Fibroblast of peridontal ligament (primary cell): ENCODE measurements around the gene C21orf91.

ENCODE experiments used
- DNase-seq: peaks from one replicate; pipeline ENCODE4 v3.0.0-alpha.2; 2010; ENCODE audit errors: extremely low read depth

C21orf91 gene

DNA sequence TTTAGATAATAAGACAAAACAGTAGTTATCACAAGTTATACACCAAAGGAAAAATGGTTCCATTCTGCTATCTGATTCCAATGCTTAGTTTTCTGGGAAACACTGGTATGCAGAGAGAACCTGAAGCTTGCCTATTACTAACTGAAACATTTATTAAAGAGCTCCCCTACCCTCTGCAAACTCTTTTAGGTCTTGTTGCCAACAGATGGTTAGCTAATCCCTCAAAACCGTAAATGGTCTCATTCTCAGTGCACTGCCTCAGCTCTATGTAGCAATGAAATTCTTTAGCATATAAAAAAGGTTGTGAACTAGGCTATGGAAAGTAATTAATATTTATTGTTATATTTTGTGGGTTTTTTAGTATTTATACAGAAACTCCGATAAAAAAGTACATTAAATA is 20.4 kb downstream of the C21orf91 start:
- no peak for DNase-seq

DNA sequence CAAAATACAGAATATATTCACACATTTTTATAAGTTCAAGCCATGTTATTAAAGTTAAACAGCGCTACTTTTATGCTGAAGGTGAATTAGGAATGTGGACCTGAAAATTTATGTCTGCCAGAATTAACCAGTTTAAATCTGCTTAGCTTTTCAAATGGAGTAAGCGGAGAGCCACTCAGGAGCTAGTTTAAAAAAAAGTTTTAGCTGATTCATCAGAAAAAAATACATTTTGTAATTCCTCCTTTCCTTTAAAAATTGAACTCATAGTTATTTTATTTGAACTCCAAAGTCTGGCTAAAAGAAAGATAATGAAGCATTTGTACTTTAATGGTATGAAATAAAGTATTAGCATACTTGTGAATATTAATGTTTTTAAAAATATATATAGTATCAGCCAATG is 21.2 kb downstream of the C21orf91 start:
- DNase-seq: no peak

DNA sequence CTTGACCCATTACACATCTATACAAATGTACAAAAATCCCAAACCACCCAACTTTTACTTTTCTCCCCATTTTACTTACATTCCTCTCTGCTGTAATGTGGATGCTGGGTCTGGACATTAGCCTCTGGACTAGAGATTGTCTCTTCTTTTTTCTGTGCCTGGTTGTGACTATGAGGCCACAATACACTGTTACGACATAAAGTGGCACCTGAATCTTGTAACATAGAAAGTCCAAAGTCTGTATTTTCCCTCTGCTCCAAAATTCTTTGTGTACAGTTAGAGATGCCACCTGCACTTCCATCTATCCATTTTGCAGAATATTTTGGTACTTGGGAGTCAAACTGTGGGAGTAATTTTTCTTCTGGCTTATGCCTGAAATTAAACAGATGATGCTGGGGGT is 22.7 kb downstream of the C21orf91 start:
- DNase-seq: no peak

DNA sequence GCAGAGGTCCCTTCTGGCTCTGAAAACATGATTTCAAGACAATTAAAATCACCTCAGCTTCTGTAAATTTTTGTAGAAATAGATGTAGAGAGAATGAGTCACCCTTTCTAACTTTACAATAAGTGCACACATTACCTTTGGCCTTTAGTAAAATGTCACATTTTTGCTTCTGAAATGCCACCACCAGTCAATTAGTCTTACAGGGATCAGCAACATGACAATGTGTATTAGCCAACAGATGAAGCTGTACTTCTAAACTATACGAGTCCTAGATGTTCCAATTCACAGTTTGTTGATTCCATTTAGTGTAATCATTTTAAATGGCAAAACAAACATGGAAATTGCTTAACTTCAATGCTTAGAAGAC is 23.1 kb downstream of the C21orf91 start:
- DNase-seq: no peak

DNA sequence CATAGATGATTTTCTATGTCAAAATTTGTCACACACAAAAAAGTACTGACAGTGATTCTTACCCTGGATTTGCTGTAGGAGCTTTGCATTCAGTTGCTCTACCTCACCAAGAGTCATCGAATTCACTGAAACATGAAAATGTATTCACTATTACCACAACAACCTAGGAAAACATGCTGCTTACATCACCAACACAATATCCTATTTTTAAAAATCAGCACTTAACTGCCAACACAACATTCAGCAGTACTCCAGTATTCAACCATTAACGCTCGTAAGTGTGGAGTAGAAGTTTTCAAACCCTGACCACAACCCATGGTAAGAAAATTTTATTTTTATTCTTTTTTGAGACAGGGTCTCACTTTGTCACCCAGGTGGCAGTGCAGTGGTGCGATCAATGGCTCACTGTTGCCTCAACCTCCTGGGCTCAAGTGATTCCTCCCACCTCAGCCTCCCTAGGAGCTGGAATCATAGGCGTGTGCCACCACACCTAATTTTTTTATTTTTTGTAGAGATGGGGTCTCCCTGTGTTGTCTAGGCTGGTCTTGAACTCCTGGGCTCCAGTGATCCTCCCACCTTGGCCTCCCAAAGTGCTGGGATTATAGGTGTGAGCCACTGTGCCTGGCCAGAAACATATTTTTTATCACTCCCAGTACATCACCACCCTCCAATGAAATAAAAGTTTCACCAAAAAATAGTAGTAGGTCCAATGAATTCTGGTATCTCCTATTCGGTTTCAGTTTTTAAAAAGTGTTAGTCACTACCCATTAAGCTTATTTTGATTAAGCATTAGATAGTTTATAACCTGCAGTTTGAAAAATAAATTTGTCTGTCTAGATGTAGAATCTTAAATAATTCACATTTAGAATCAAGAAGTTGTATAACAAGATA is 23.8 kb downstream of the C21orf91 start:
- no peak for DNase-seq

DNA sequence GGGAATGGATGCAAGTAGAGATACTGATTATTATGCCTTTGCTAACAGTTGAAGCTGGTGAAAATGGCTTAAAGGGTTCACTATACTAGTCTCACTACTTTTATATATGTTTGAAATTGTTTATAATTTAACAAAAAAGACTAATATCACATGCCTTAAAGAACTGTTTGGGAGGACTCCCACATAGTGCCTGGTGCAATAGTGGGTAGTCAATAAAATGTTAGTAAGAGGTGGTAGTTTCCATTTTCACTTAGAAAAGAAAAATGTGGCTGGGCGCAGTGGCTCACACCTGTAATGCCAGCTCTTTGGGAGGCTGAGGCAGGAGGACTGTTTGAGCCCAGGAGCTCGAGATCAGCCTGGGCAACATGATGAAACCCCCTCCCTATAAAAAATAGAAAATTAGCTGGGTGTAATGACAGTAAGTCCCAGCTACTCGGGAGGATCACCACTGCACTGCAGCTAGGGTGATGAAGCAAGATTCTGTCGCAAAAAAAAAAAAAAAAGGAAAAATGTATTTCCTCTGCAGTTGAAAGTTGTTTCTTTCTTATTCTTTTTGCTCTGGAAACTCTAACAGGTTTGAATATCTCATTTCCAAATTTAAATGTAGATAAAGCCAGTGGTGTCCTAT is 24.5 kb downstream of the C21orf91 start:
- DNase-seq: no peak

DNA sequence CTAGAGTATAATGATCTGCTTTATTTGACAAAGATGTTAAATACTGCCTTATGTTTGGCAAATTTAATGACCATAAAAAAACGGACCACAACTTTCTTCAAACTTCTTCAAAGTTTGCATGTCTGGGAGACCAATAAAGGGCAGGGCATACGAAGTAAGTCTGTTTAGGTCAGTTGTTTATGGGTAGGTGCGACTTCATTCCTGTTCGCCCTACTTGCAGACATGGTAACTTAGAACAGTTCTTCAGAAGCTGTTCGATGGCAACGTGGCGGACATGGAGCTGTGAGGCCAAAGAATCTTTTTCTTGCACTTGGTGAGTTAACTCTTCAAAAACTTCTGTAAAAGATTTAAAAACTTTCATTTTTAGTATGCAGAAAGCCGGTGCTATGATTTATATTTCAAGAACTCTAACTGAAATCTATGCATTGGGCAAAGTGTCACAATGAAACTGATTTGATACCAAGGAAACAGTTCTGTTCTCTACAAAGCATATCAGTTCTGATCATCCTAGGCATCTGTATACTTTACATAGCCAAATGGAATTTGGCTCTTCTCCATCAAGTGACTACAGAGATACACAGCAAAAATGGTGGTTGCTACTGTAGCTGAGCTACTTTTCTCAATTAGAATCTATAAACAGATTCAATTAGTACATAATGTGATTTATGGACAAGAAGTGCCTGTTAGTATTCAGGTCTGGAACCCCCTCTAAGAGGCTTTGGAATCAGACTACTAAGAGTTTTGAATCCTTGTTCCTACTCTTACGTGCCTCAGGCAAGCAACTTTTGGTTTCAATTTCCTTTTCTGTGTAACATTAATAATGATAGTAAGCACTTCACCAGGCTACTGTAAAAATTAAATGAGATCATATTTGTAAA is 25.7 kb downstream of the C21orf91 start:
- peak; percentile 80 for DNase-seq

DNA sequence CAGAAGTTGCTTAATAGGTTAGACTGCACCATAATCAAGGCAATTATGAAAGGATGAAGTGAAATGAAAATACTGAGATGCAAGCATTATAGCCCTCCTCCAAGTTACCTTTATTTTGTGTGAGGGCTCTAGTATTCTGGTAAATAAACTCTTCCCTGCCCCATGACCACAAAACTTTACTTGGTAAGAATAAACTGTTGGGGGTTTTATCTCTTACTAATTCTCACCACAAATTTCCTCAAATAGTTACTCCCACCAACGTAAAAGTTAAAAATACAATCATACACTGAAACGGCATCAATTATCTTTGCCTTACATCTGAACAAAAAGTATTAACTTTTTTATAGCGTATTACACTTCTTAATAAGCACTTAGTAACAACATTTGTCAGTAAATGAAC is 29.5 kb downstream of the C21orf91 start:
- DNase-seq: no peak

DNA sequence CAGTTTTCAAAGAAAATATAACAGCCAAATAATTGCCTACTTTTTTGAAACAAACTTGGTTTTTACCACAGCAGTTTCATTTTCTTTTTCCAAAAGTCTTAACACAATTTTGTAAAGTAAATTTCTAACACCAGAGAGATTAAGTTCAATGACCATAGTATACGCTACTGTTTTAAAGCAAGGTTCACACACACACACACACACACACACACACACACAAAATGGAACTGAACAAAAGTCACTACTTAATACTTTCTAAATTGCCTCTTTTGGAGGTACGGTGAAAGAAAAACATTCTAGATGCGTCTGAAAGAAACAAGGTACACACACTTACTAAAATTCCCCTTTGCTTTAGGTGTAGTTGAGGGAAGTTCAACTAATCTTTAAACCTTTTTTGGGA is 30.1 kb downstream of the C21orf91 start:
- DNase-seq: no peak

DNA sequence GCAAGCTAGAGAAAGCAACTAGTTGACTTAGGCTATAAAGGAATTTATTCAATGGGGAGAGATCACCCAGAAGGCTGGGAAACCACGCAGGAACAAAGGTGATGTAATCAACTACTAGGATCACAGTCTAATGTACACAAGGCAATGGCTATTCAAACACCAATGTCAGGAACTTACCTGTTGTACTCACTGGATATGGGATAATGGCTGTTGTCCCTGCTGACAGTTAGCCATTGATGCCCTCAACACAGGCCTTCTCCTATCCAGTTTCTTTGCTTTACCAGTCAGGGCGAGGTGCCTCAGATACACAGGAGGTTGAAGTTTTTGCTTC is 32.3 kb downstream of the C21orf91 start:
- DNase-seq: no peak

DNA sequence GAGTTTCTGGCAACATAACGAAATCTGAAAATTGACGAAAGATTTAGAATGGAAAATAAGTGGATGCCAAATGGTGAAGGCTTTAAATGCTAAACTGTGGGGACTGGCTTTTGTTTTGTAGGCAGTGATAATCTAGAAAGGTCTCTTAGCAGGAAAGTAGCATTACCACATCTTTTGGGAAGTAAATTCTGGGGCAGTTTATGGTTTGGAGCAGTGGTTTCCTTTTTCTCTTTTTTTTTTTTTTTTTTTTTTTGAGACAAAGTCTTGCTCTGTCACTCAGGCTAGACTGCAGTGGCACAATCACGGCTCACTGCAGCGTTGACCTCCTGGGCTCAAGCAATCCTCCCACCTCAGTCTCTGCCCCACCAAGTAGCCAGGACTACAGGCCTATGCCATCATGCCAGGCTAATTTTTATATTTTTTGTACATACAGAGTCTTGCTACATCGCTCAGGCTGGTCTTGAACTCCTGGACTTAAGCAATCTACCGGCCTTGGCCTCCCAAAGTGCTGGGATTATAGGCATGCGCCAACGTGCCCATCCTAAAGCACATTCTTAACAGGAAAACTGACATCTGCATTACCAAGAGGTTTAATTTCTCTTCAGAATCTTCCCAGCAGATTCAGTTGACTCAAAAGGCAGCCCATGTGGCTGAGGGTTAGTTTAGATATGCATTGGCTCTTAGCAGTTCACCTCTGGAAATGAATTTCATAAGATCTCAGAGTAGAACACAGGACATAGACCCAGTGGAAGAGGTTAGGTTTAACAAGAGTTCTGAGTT is 32.9 kb downstream of the C21orf91 start:
- no peak for DNase-seq

DNA sequence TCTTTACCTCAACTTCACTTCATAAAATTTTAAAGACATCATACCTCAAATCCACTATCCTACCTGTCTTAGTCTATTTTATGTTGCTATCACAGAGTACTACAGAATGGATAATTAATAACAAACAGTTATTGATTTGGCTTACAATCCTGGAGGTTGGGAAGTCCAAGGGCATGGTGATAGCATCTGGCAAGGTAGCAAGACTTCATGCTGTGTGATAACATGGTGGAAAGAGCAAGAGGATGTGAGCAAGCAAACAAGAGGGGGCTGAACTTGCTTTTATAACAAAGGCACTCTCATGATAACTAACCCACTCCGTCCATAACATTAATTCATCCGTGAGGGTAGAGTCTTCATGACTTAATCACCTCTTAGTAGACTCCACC is 33.8 kb downstream of the C21orf91 start:
- DNase-seq: no peak

DNA sequence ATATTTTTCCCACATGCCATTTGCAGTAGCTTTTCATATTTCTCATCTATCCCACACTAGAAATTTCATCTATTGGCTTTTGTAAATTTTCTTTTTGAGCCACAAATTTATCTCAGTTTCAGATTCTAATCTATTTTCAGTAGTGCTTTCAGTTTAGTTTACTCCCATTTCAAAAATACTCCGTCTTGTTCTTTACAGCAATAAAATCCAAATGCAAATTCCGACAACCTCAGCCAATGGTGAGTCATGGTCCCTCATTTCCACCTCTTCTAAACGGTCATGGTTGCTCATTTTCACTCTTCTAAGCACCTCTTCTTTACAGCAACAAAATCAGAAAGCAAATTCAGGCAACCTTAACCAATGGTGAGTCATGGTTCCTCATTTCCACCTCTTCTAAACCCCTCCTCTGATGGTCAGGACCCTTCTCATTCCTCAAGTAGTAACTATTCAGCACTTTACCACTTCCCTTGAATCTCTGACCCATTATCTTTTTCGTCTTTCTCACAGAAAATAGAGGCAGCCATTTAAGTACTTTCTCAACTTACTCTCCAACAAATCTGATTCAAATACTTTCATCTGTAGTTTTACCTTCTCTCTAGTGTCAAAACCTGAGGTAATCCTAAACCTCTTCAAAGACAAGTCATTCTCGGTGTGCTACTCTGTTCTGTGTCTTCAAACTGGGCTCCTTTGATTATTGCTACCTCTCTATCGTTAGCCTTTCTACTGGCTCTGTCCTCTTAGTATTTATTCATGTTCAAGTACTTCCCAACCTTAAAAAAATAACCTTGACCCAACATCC is 34.4 kb downstream of the C21orf91 start:
- no peak for DNase-seq

DNA sequence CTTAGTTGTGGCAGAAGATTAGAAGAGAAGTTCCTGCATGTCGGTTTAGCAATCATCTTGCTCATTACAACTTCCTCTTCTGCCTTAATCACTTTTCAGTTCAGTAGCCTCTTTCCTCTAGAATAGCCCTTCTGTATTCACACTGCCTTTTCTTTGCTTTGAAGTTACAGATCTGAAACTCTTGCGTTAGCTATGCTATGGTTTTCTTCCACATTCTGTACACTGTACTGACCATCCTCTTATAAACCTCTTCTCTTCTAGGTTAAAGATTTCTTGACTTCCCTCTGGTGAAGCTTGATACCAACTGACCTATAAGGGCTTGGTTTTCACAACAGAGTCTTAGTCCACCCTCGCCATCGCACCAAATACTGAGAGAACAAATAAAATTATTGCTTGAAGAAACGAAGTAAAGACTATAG is 35.0 kb downstream of the C21orf91 start:
- DNase-seq: no peak

DNA sequence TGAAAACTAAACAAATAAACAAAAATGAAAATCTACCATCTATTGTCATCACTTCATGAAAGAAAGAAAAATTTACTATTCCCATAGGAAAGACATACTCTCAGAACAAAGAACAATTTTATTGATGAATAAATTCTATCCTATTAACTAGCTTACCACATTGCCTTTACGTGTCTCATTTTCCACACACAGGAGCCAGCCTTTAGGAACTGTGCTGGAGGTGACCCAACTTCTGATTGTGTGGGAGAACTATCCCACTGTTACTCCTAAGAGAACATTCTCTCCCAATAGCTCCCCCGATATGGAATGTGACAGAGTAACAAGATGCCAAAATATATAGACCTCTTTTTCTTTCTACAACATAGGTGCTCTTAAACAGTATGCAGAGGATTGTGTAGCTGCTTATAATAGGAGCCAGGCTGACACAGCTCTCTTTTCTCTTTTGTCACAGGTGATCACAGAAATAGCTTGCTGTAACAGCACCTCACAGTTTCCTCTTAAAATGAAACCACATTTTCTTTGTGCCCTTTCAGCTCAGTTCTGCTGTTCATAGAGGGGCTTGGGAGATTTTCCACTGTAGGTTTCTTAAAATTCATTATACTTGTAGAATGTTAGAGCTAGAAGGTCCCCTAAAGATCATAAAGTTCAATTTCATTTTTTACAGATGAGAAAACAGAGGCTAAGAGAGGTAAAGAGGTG is 35.5 kb downstream of the C21orf91 start:
- no peak for DNase-seq

DNA sequence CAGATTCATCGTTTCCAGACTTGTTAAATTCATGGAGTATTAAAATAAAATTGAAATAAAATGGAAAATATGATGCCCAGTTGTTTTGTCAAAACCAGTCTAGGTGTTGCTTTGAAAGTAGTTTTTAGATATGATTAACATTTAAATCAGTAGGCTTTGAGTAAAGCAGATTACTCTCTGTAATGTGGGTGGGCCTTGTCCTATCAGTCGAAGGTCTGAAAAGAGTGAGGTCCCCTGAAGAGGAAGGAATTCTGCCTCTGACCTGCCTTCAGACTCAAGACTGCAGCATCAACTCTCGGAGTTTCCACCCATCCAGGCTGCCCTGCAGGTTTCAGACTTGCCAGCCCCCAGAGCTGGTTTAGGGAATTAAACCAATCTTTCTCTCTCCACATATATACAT is 36.2 kb downstream of the C21orf91 start:
- DNase-seq: no peak

DNA sequence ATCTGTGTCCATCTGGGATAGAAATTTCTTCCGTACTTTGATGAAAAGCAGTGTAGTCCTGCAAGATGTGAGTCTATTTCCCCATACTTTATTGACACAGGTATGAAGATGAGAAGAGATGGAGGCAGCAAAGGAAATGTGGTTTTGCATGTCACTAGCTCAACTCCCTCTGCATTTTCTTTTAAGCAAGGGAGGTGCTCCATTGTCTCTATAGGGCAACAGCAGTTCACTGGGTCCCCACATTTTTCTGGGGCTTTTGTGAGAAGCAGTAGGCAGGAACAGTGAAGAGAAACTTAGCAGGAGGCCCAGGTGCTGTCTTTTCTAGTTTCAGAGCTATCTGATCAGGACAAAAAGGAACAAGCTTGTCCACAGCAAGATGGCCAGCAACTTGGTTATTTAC is 37.1 kb downstream of the C21orf91 start:
- DNase-seq: no peak

DNA sequence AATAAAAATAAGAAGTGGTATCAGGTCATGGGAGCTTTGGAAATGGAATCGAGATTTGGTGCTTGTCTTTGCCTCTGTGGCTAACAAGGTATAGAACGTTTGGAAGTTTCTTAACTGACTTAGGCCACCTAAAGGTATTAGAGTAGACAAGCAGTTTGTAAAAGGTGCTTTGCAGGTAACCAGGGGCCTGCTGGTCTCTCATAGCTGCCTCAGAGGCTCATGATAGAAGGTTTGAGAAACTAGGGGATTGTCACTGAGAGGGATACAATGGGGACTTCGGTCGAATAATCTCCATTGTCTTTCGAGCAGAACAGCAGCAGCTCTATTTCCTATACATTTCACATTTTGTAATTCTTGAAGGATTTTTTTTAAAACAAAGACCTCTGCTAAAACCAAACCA is 37.6 kb downstream of the C21orf91 start:
- DNase-seq: no peak

DNA sequence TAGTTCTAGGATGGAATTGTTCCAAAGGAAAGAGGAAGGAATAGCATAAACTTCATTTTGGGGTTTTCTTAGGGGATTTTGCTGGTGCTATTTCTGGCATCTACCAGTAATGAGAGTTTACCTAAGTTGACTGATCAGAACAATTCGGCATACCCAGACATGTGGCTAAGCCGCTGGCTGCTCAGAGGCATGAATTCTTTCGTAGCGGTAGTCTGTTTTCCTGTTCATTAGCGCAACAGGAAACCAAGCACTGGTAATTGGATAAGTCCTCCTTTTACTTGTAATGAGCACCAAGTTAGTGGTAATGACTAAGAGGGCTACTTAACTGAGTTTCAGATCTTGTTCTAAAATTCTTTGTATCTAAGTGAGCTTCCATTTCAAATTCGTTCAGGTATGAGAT is 38.6 kb downstream of the C21orf91 start:
- DNase-seq: no peak

DNA sequence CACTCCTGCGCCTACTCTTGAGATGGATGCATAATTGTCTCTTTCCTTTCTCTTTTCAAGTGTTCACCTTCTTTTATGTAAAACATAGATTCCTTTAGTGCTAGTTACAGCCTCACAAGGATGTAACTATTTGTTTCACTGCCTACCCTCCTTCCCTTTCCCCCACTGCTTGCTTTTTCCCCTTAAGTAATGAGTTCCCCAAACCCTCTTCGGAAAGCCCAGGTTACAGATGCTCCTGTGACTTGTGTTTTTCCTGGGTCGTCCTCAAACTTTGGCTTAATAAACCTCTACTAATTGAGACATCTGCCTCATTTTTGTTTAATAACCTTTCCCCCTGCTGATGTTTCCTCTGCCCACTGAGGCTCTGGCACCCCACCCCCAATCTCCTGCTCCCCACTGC is 39.2 kb downstream of the C21orf91 start:
- DNase-seq: no peak

DNA sequence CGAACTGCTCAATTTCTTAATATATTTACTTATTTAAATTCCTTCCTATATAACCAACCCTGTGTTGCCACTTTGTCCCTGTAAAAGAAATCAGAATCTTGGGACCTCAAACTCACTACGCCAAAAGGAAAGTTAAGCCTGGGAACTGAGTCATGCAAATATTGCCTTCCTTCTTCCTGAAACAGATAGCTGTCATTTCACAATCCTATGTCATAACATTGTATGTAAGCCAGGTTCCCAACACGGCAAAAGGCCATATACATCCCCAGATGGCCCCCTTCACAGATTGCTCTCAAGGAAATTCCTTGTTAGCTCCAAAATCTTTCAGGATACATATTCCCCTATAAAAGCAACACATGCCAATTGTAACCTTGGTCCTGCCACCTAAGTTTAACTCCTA is 39.7 kb downstream of the C21orf91 start:
- no peak for DNase-seq
